Karpas-422 (cell line): ENCODE measurements around the gene PGLYRP2. TPM values are rescaled to one million over a fixed set of nuclear protein-coding genes. Genes with fewer than 3 reads are reported as not detected.

Experiments
- DNase-seq: peaks from one replicate; pipeline ENCODE4 v3.0.0-alpha.2; 2015
- H2AFZ ChIP-seq: fragments of 200-600 bp; sonication (generic); 2 replicates; pipeline ENCODE4 v1.6.1; 2014; ENCODE audit warnings: antibody characterized with exemption, low read length, mixed read lengths
- H3K27ac ChIP-seq: fragments of 200-600 bp; sonication (generic); 2 replicates; pipeline ENCODE4 v1.5.1; 2014; ENCODE audit warnings: mild to moderate bottlenecking, low read length, moderate library complexity
- H3K27me3 ChIP-seq: fragments of 200-600 bp; sonication (generic); 2 replicates; pipeline ENCODE4 v1.6.1; 2014; ENCODE audit warnings: low read length, mixed read lengths
- H3K36me3 ChIP-seq: fragments of 200-600 bp; sonication (generic); 2 replicates; pipeline ENCODE4 v1.6.1; 2014; ENCODE audit warnings: low read length, mixed read lengths; ENCODE audit not compliant: insufficient read depth
- H3K4me1 ChIP-seq: fragments of 200-600 bp; sonication (generic); 2 replicates; pipeline ENCODE4 v1.6.1; 2014; ENCODE audit warnings: mild to moderate bottlenecking, low read length, mixed read lengths
- H3K4me2 ChIP-seq: fragments of 200-600 bp; sonication (generic); 2 replicates; pipeline ENCODE4 v1.6.1; 2014; ENCODE audit warnings: low read length, low read depth, mild to moderate bottlenecking; ENCODE audit not compliant: poor library complexity, severe bottlenecking
- H3K4me3 ChIP-seq: fragments of 200-600 bp; sonication (generic); 2 replicates; pipeline ENCODE4 v1.5.1; 2014; ENCODE audit warnings: mild to moderate bottlenecking, antibody characterized with exemption, low read length, mixed read lengths
- H3K79me2 ChIP-seq: fragments of 200-600 bp; sonication (generic); 2 replicates; pipeline ENCODE4 v1.6.1; 2014; ENCODE audit warnings: mild to moderate bottlenecking, low read length, mixed read lengths
- H3K9ac ChIP-seq: fragments of 200-600 bp; sonication (generic); 2 replicates; pipeline ENCODE4 v1.6.0; 2014; ENCODE audit warnings: low read length
- H3K9me2 ChIP-seq: fragments of 200-600 bp; sonication (generic), shearing (Covaris generic); replicated peaks from 2 replicates; pipeline ENCODE4 v1.6.0; 2014; ENCODE audit warnings: mild to moderate bottlenecking, low read length, moderate library complexity; ENCODE audit not compliant: insufficient read depth
- H3K9me3 ChIP-seq: fragments of 300-700, 200-600 bp; sonication (generic); 2 replicates; pipeline ENCODE4 v1.6.1; 2014; ENCODE audit warnings: low read length, mixed read lengths
- H4K20me1 ChIP-seq: fragments of 200-600 bp; sonication (generic); 2 replicates; pipeline ENCODE4 v1.6.1; 2014; ENCODE audit warnings: mild to moderate bottlenecking, antibody characterized with exemption, low read length, low read depth; ENCODE audit not compliant: insufficient read depth
- total RNA-seq: library from RNA; depleted of rRNA; stranded (reverse); fragments of >200 nt; shearing (Covaris generic); gene quantifications from 2 replicates; pipeline ENCODE4 v1.2.3, GENCODE V29; 2014; ENCODE audit warnings: low replicate concordance

The PGLYRP2 gene
- total RNA-seq, 1 experiment from 2014 or later, result not detected

DNA sequence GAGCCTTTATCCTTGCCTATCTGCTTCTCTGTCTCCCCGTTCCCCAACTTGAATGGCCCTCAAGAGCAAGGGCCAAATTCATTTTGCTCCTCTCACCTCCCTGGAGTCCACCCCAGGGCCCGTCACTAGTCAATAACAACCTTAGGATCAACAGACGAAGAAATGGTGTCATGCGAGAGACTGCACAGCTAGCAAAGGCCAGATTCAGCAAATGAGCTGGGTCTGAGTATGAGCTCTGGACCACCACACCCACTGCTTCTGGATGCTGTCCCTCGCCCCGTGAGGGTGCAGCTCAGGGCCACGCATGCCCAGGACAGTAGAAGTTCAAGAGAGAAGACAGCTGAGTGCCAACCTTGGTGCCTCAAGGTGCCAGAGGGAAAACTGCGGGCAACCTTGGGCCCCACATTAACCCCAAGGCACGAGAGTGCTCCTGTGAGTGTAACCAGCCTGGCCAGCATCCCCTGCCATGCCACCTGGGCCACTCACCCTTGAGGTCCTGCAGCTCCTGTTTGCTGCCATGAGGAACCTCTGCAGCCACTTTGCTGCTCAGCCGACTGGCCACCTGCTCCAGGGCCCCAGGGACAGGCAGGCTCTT lies 48.7 kb downstream of the PGLYRP2 start:
- peaks cover 14% of the 10 kb centered on the region; the same call in 1 of the 2 replicates for H4K20me1 ChIP-seq
- H3K36me3 ChIP-seq, result peaks cover 12% of the 10 kb centered on the region
- H3K4me3 ChIP-seq, result peak overlapping the region; percentile 78; the same call in 1 of the 2 replicates
- peaks cover 44% of the 10 kb centered on the region for H3K79me2 ChIP-seq
- no peaks in the 10 kb centered on the region for H3K9me2 ChIP-seq
- peak overlapping the region; percentile 86 for H3K4me2 ChIP-seq
- no peak overlapping the region for H3K27ac ChIP-seq
- H3K9ac ChIP-seq, result peak overlapping the region; percentile 81
- H3K27me3 ChIP-seq, result no peaks in the 10 kb centered on the region
- DNase-seq, result no peak
- peaks cover 22% of the 10 kb centered on the region for H3K4me1 ChIP-seq
- H2AFZ ChIP-seq, result no peak overlapping the region
- no peaks in the 10 kb centered on the region for H3K9me3 ChIP-seq

GRCh38 chr19:15429825-15430467 lies 49.4 kb downstream of the PGLYRP2 start:
- Histone ChIP-seq H3K79me2 (peaks cover 44% of the 10 kb centered on the region), H3K9ac (peak overlapping the region; percentile 81; the same call in 1 of the 2 replicates), H3K4me2 (no peak overlapping the region), H3K9me2 (no peaks in the 10 kb centered on the region), H3K9me3 (no peaks in the 10 kb centered on the region), H3K27me3 (no peaks in the 10 kb centered on the region), H3K27ac (no peak overlapping the region), H3K4me1 (peaks cover 22% of the 10 kb centered on the region), H4K20me1 (peaks cover 14% of the 10 kb centered on the region; the same call in 1 of the 2 replicates), H3K36me3 (peaks cover 16% of the 10 kb centered on the region), H2AFZ (no peak overlapping the region), H3K4me3 (no peak overlapping the region)
- no peak for DNase-seq

DNA sequence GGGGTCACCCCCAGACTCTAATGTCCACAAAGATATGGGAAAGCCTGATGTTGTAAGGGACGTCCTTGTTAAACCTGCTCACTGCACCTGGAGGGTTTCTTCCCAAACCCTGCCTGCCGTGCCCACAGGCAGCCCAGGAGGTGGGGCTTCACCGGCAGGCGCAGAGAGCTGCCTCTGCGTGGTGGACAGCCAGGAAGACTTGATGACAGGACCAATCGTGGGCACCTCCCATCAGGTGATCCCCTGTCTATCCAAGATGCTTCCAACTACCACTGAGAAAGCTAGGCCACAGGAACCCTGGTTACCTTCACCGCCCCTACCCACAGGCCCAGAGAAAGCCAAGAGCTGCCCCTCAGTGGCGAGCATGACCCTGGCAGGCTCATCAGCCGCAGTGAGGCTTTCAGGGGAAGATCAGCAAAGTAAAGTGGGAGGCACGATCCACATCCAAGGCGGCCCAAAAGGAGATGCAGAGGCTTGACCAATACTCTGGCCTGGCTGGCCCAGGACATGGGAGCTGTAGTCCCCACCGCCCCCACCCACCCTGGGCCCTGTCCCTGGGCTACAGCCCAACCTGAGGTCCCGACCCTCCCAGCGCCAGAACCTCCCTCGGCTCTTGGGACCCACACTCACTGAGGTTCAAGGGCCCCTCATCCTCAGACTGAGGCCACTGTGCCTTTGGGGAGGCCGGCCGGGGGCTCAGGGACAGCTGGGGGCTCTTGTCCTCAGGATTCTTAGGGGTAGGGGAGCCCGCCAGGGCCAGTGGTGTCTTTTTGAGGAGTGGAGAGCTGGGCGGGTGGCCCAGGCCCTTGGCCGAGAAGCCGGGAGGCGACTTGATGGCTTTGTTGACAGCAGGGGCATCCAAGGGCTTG lies 50.1 kb downstream of the PGLYRP2 start:
- Histone ChIP-seq H3K9me2 (no peaks in the 10 kb centered on the region), H3K4me2 (no peak overlapping the region), H2AFZ (no peak overlapping the region), H3K79me2 (peaks cover 44% of the 10 kb centered on the region), H3K27me3 (no peaks in the 10 kb centered on the region), H3K4me1 (peaks cover 22% of the 10 kb centered on the region), H3K27ac (no peak overlapping the region), H3K36me3 (peaks cover 19% of the 10 kb centered on the region), H3K9ac (no peak overlapping the region), H4K20me1 (peaks cover 14% of the 10 kb centered on the region; the same call in 1 of the 2 replicates), H3K9me3 (no peaks in the 10 kb centered on the region), H3K4me3 (no peak overlapping the region)
- no peak for DNase-seq

DNA sequence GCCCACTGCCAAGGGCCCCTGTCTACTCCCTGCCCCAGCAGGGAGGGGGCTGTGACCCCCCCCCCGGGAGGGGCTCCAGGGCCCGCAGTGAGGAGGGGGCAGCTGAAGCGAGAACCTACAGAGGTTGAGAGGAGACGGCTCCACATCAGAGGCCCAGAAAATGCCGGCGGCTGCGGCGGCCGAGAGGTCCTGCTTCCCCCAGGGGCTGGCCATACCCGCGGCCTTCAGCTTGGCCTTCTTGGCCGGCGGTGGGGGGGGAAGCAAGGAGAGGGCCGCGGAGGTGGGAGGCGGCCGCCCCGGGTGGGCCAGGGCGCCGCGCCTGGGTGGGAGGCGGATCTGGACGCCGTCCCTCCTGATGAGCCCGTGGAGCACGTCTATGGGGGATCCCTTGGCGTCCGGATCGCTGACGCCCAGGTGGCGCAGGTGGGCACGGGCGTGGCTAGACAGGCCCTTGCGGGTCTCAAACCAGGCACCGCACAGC lies 51.3 kb downstream of the PGLYRP2 start:
- H3K79me2 ChIP-seq, result peaks cover 44% of the 10 kb centered on the region
- H3K27ac ChIP-seq, result no peak overlapping the region
- no peak overlapping the region for H2AFZ ChIP-seq
- peaks cover 16% of the 10 kb centered on the region for H3K4me1 ChIP-seq
- H3K27me3 ChIP-seq, result no peaks in the 10 kb centered on the region
- H3K36me3 ChIP-seq, result peaks cover 30% of the 10 kb centered on the region
- no peaks in the 10 kb centered on the region for H3K9me2 ChIP-seq
- H3K9me3 ChIP-seq, result no peaks in the 10 kb centered on the region
- H3K4me2 ChIP-seq, result no peak overlapping the region
- H3K9ac ChIP-seq, result no peak overlapping the region
- no peak overlapping the region for H3K4me3 ChIP-seq
- DNase-seq, result no peak
- peaks cover 14% of the 10 kb centered on the region; the same call in 1 of the 2 replicates for H4K20me1 ChIP-seq

DNA sequence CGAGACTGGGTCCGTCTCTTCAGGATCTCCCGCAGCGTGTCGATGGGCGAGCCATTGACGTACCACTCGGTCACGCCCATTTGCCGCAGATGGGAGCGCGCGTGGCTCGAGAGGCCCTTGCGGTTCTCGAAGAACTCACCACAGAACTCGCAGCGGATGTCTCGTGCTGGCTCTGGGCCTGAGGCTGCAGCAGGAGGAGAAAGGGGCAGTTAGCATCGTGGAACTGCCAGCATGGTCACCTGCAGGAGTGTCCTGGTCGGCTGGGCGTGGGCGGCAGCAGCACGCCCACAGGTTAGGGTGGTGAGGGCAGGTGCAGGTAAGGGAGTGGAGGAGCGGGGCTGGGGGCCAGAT lies 52.0 kb downstream of the PGLYRP2 start:
- H3K4me2 ChIP-seq, result no peak overlapping the region
- H3K9me3 ChIP-seq, result no peaks in the 10 kb centered on the region
- H2AFZ ChIP-seq, result no peak overlapping the region
- H3K9ac ChIP-seq, result no peak overlapping the region
- no peak overlapping the region for H3K27ac ChIP-seq
- H3K27me3 ChIP-seq, result no peaks in the 10 kb centered on the region
- no peaks in the 10 kb centered on the region for H3K9me2 ChIP-seq
- H3K4me1 ChIP-seq, result peaks cover 13% of the 10 kb centered on the region
- H3K79me2 ChIP-seq, result peaks cover 44% of the 10 kb centered on the region
- H3K36me3 ChIP-seq, result peaks cover 32% of the 10 kb centered on the region
- no peak overlapping the region for H3K4me3 ChIP-seq
- H4K20me1 ChIP-seq, result peaks cover 14% of the 10 kb centered on the region; the same call in 1 of the 2 replicates
- DNase-seq, result no peak

GRCh38 chr19:15426485-15427349 lies 52.6 kb downstream of the PGLYRP2 start:
- Histone ChIP-seq H3K9me3 (no peaks in the 10 kb centered on the region), H3K9ac (no peak overlapping the region), H3K4me3 (no peak overlapping the region), H2AFZ (no peak overlapping the region), H3K27ac (no peak overlapping the region), H3K79me2 (peaks cover 39% of the 10 kb centered on the region), H4K20me1 (peaks cover 14% of the 10 kb centered on the region; the same call in 1 of the 2 replicates), H3K36me3 (peaks cover 32% of the 10 kb centered on the region), H3K4me2 (no peak overlapping the region), H3K9me2 (no peaks in the 10 kb centered on the region), H3K4me1 (peaks cover 13% of the 10 kb centered on the region), H3K27me3 (no peaks in the 10 kb centered on the region)
- no peak for DNase-seq

GRCh38 chr19:15425321-15425950 lies 53.9 kb downstream of the PGLYRP2 start:
- H3K27ac ChIP-seq, result no peak overlapping the region
- no peak overlapping the region for H2AFZ ChIP-seq
- no peaks in the 10 kb centered on the region for H3K9me3 ChIP-seq
- H4K20me1 ChIP-seq, result peaks cover 10% of the 10 kb centered on the region; the same call in 1 of the 2 replicates
- H3K4me1 ChIP-seq, result peaks cover 2% of the 10 kb centered on the region
- no peak overlapping the region for H3K4me3 ChIP-seq
- H3K36me3 ChIP-seq, result peaks cover 32% of the 10 kb centered on the region
- no peak overlapping the region for H3K4me2 ChIP-seq
- H3K9me2 ChIP-seq, result no peaks in the 10 kb centered on the region
- no peaks in the 10 kb centered on the region for H3K27me3 ChIP-seq
- H3K9ac ChIP-seq, result no peak overlapping the region
- no peak for DNase-seq
- H3K79me2 ChIP-seq, result peaks cover 26% of the 10 kb centered on the region
